ENCODE results near the gene MRAP2. TPM values are rescaled to one million over a fixed set of nuclear protein-coding genes. Genes with fewer than 3 reads are reported as not detected.
A peak's percentile ranks its signal among the peaks of the same experiment; 100 is the strongest.

Gene MRAP2
- total and polyA plus RNA-seq, 9 donors = 15.0 to 40.8 (median 24.9) TPM

DNA sequence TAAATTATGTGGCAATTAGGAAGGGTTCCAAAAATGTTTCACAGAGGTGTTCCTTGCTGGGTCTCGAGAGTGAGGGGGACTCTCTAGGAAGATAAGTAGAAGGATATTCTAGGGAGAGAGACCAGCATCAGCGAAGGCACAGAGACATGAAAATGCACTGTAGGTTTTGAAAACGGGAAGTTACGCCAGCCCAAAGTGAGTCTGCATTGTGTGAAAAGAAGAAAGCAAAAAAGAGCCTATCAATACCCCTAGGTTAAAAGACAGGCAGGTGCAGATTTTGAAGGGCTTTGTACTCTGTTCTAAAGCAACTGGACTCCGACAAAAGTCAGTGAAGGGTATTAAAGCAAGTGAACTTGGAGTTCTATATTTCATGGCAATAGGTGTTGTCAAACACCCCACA, 25.7 kb upstream of the MRAP2 start:
- no peak for DNase-seq
- Histone ChIP-seq H3K4me3 (ENCODE audit: low read length) (no peak overlapping the region), H3K27me3 (ENCODE audit: control insufficient read depth, insufficient read depth, low read length) (no peaks in the 10 kb centered on the region), H3K36me3 (ENCODE audit: control insufficient read depth, insufficient read depth, low read length) (no peaks in the 10 kb centered on the region), H3K4me1 (ENCODE audit: control insufficient read depth, insufficient read depth, low read length) (no peaks in the 10 kb centered on the region), H3K9me3 (replicated peaks; ENCODE audit: control insufficient read depth, low read depth, low read length) (no peaks in the 10 kb centered on the region), H3K27ac (ENCODE audit: low read length) (no peak overlapping the region)
- 88% methylated on average over 4 of the region's 5 CpGs for WGBS (ENCODE audit: insufficient coverage)

DNA sequence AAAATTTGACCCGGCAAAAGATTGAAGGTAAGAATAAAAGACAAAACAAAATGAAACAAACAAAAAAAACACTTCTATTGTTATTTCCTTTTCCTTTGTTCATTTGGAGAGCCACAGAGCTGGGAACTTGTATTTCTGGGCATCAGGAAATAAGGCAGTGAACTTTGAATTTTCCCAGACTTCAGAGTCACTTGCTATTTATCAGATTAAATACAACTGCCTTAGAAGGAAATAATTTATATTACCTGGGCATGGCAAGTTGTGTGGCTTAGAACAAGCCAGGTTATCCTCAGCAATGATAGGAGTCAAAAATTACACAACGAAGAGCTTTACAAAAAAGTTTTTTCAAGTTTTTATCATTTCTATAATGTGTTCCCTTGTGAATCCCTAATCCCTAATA, 20.2 kb upstream of the MRAP2 start:
- Histone ChIP-seq H3K36me3 (ENCODE audit: control insufficient read depth, insufficient read depth, low read length) (no peaks in the 10 kb centered on the region), H3K4me3 (ENCODE audit: low read length) (no peak overlapping the region), H3K9me3 (replicated peaks; ENCODE audit: control insufficient read depth, low read depth, low read length) (no peaks in the 10 kb centered on the region), H3K27me3 (ENCODE audit: control insufficient read depth, insufficient read depth, low read length) (no peaks in the 10 kb centered on the region), H3K27ac (ENCODE audit: low read length) (no peak overlapping the region), H3K4me1 (ENCODE audit: control insufficient read depth, insufficient read depth, low read length) (no peaks in the 10 kb centered on the region)
- DNase-seq = no peak
- no CpG with 5 or more reads among the region's 2 CpGs for WGBS (ENCODE audit: insufficient coverage)

DNA sequence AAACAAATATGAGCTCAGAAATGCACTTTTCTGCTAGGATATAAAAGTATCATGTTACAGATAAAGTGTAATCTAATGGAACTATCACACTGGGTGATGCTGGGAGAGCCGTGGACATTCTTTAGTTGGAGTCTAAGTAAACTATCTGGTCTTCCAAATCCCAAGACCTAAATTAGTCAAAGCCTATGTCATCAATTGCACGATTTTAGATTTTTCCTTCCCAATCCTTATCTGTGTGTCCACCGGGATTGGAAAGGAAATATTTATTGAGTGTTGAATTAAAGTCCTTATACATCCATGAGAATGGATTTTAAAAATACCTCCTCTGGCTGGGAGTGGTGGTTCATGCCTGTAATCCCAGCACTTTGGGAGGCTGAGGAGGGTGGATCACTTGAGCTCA, 19.6 kb upstream of the MRAP2 start:
- no peaks in the 10 kb centered on the region for H3K4me1 ChIP-seq (ENCODE audit: control insufficient read depth, insufficient read depth, low read length)
- H3K27ac ChIP-seq (ENCODE audit: low read length) = no peak overlapping the region
- no peak for DNase-seq
- WGBS (ENCODE audit: insufficient coverage) = no CpG with 5 or more reads among the region's 3 CpGs
- H3K36me3 ChIP-seq (ENCODE audit: control insufficient read depth, insufficient read depth, low read length) = no peaks in the 10 kb centered on the region
- H3K4me3 ChIP-seq (ENCODE audit: low read length) = no peak overlapping the region
- no peaks in the 10 kb centered on the region for H3K27me3 ChIP-seq (ENCODE audit: control insufficient read depth, insufficient read depth, low read length)
- no peaks in the 10 kb centered on the region for H3K9me3 ChIP-seq (replicated peaks; ENCODE audit: control insufficient read depth, low read depth, low read length)

- H3K4me1 ChIP-seq (ENCODE audit: control insufficient read depth, insufficient read depth, low read length) = no peaks in the 10 kb centered on the region
- H3K4me3 ChIP-seq (ENCODE audit: low read length) = no peak overlapping the region
- H3K27me3 ChIP-seq (ENCODE audit: control insufficient read depth, insufficient read depth, low read length) = no peaks in the 10 kb centered on the region
- H3K27ac ChIP-seq (ENCODE audit: low read length) = no peak overlapping the region
- H3K9me3 ChIP-seq (replicated peaks; ENCODE audit: control insufficient read depth, low read depth, low read length) = no peaks in the 10 kb centered on the region
- no CpG with 5 or more reads among the region's 1 CpG for WGBS (ENCODE audit: insufficient coverage)
- H3K36me3 ChIP-seq (ENCODE audit: control insufficient read depth, insufficient read depth, low read length) = no peaks in the 10 kb centered on the region
- no peak for DNase-seq
These were observed 17.5 kb upstream of the MRAP2 start for GRCh38 chr6:84016029-84016428.

- Histone ChIP-seq H3K27me3 (ENCODE audit: control insufficient read depth, insufficient read depth, low read length) (no peaks in the 10 kb centered on the region), H3K36me3 (ENCODE audit: control insufficient read depth, insufficient read depth, low read length) (no peaks in the 10 kb centered on the region), H3K9me3 (replicated peaks; ENCODE audit: control insufficient read depth, low read depth, low read length) (no peaks in the 10 kb centered on the region), H3K27ac (ENCODE audit: low read length) (no peak overlapping the region), H3K4me1 (ENCODE audit: control insufficient read depth, insufficient read depth, low read length) (no peaks in the 10 kb centered on the region), H3K4me3 (ENCODE audit: low read length) (no peak overlapping the region)
- no CpG with 5 or more reads among the region's 1 CpG for WGBS (ENCODE audit: insufficient coverage)
- no peak for DNase-seq
These were observed 15.7 kb upstream of the MRAP2 start for GRCh38 chr6:84017709-84018452.

DNA sequence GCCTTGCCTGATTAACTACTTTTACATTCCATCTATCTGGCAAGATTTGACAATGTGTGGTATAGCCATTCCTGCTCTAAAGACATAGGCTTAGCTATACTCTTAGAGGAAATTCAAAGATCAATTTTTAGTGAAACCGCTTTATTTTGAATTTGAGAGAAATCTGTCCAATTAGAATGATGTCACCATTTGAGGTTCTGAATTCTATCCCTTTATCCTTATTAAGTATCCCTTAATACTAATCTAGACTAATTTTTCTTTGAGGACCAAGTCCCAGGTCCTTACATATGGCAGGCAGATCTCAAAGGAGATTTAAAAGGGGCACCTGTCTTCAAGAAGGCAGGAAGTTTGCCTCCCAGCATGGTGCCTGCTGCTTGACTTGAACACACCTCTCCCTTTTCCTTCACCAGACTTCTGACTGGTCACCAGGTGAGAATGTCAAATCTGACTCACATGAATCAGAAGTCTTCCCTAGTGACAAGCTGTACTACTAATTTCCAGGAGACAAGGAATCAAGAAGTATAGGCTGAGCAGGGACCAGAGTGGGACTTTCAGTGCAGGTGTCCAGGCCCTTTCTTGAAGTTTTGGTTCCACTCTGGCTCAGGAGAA, 15.0 kb upstream of the MRAP2 start:
- DNase-seq = no peak
- H3K27ac ChIP-seq (ENCODE audit: low read length) = no peak overlapping the region
- H3K4me3 ChIP-seq (ENCODE audit: low read length) = no peak overlapping the region
- H3K9me3 ChIP-seq (replicated peaks; ENCODE audit: control insufficient read depth, low read depth, low read length) = no peaks in the 10 kb centered on the region
- H3K27me3 ChIP-seq (ENCODE audit: control insufficient read depth, insufficient read depth, low read length) = no peaks in the 10 kb centered on the region
- no peaks in the 10 kb centered on the region for H3K4me1 ChIP-seq (ENCODE audit: control insufficient read depth, insufficient read depth, low read length)
- no CpG with 5 or more reads among the region's 1 CpG for WGBS (ENCODE audit: insufficient coverage)
- no peaks in the 10 kb centered on the region for H3K36me3 ChIP-seq (ENCODE audit: control insufficient read depth, insufficient read depth, low read length)

DNA sequence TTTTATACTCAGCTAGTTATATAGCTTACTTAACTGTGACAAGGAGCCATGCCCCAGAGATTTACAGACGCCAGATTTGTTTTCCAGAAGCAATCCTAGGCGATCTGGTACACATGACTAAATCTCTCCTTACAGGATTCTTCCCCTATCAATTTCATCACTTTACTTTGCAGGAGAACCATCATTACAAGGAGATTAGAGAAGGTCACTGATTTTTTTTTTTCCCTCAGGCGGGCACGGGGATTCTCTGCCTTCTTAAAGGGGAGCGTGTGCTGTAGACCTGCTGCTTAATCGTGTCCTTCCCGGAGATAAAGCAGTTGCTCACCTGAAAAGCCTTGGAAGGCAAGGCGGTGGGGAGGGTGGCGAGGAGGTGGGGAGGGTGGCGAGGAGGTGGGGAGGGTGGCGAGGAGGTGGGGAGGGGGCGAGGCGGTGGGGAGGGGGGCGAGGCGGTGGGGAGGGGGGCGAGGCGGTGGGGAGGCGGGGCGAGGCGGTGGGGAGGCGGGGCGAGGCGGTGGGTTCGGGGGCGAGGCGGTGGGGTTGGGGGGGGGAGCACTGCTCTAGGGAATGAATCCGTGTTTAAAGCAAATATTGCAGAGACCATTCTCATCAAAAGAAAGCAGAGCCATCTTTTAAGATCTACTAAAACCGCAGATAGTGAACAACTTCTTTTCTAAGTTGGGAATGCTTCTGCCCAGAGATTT, 14.3 kb upstream of the MRAP2 start:
- H3K27me3 ChIP-seq (ENCODE audit: control insufficient read depth, insufficient read depth, low read length) = no peaks in the 10 kb centered on the region
- H3K4me3 ChIP-seq (ENCODE audit: low read length) = no peak overlapping the region
- H3K36me3 ChIP-seq (ENCODE audit: control insufficient read depth, insufficient read depth, low read length) = no peaks in the 10 kb centered on the region
- WGBS (ENCODE audit: insufficient coverage) = no CpG with 5 or more reads among the region's 28 CpGs
- no peak overlapping the region for H3K27ac ChIP-seq (ENCODE audit: low read length)
- H3K9me3 ChIP-seq (replicated peaks; ENCODE audit: control insufficient read depth, low read depth, low read length) = no peaks in the 10 kb centered on the region
- DNase-seq = no peak
- no peaks in the 10 kb centered on the region for H3K4me1 ChIP-seq (ENCODE audit: control insufficient read depth, insufficient read depth, low read length)

DNA sequence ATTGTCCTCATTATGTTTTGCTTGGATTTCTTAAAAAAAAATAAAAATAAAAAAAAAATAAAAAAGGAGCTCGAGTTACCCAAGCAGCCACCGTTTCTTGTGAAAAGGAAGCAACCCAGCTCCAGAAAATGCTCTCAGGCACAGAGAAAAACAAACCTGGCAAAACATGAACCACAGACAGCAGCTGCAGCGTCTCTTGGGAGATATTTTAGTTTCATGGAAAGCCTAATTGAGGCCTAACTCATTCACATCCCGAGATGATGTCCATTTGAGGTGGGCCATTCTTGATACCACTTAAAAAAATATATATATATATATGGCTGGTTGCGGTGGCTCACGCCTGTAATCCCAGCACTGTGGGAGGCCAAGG, 13.7 kb upstream of the MRAP2 start:
- DNase-seq = peak; percentile 57
- no peaks in the 10 kb centered on the region for H3K27me3 ChIP-seq (ENCODE audit: control insufficient read depth, insufficient read depth, low read length)
- no peak overlapping the region for H3K4me3 ChIP-seq (ENCODE audit: low read length)
- no CpG with 5 or more reads among the region's 6 CpGs for WGBS (ENCODE audit: insufficient coverage)
- no peak overlapping the region for H3K27ac ChIP-seq (ENCODE audit: low read length)
- H3K36me3 ChIP-seq (ENCODE audit: control insufficient read depth, insufficient read depth, low read length) = no peaks in the 10 kb centered on the region
- no peaks in the 10 kb centered on the region for H3K9me3 ChIP-seq (replicated peaks; ENCODE audit: control insufficient read depth, low read depth, low read length)
- no peaks in the 10 kb centered on the region for H3K4me1 ChIP-seq (ENCODE audit: control insufficient read depth, insufficient read depth, low read length)

DNA sequence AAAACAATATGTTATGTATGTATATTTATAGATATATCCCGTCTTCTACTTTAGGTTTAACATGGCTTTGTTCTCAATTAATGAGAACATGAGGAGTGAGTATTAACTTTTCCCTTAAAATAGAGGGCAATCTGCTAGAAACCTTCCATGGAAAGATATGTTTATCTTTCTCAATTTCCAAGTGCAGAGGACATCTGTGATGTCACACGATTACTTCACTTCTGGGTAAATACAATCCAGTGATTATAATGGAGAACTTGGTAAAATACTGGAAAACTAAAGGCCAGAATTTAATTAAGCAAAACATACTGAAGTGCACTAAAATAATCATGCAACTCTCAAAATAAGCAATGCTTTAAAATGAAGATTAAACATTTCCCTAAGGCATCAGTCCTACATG, 11.9 kb upstream of the MRAP2 start:
- DNase-seq = no peak
- no peaks in the 10 kb centered on the region for H3K27me3 ChIP-seq (ENCODE audit: control insufficient read depth, insufficient read depth, low read length)
- H3K36me3 ChIP-seq (ENCODE audit: control insufficient read depth, insufficient read depth, low read length) = no peaks in the 10 kb centered on the region
- no CpG with 5 or more reads among the region's 2 CpGs for WGBS (ENCODE audit: insufficient coverage)
- no peak overlapping the region for H3K27ac ChIP-seq (ENCODE audit: low read length)
- peaks cover 4% of the 10 kb centered on the region for H3K4me1 ChIP-seq (ENCODE audit: control insufficient read depth, insufficient read depth, low read length)
- H3K9me3 ChIP-seq (replicated peaks; ENCODE audit: control insufficient read depth, low read depth, low read length) = no peaks in the 10 kb centered on the region
- H3K4me3 ChIP-seq (ENCODE audit: low read length) = no peak overlapping the region

DNA sequence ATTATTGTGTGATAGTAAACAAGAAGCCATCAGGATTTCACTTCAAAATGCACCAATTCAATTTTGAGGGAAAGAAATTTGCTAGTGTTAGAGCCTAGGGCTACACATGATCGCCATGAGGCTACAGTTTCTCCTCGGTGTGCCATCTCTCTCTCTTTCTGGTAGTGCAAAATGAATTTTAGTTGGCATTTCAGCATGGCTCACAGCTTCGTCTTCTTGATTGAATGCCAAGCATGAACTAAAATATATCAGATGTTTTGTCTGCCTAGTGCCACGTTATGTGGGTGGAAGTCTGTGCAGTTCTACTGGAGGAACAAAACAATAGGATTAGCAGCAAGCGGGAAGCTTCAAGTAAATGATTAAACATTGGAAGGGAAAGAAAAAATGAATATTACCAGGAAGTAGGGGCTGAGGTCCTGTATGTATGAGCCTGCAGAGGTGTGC, 6.8 kb upstream of the MRAP2 start:
- 72% methylated on average over 5 of the region's 5 CpGs for WGBS (ENCODE audit: insufficient coverage)
- peak; percentile 43 for DNase-seq
- Histone ChIP-seq H3K4me1 (ENCODE audit: control insufficient read depth, insufficient read depth, low read length) (peaks cover 9% of the 10 kb centered on the region), H3K27ac (ENCODE audit: low read length) (peak overlapping the region; percentile 60), H3K4me3 (ENCODE audit: low read length) (no peak overlapping the region), H3K27me3 (ENCODE audit: control insufficient read depth, insufficient read depth, low read length) (no peaks in the 10 kb centered on the region), H3K9me3 (replicated peaks; ENCODE audit: control insufficient read depth, low read depth, low read length) (no peaks in the 10 kb centered on the region), H3K36me3 (ENCODE audit: control insufficient read depth, insufficient read depth, low read length) (no peaks in the 10 kb centered on the region)

All from muscle of leg (tissue), 11 donors.